ENCODE measurements around the gene TRABD2B.

The TRABD2B gene

DNA sequence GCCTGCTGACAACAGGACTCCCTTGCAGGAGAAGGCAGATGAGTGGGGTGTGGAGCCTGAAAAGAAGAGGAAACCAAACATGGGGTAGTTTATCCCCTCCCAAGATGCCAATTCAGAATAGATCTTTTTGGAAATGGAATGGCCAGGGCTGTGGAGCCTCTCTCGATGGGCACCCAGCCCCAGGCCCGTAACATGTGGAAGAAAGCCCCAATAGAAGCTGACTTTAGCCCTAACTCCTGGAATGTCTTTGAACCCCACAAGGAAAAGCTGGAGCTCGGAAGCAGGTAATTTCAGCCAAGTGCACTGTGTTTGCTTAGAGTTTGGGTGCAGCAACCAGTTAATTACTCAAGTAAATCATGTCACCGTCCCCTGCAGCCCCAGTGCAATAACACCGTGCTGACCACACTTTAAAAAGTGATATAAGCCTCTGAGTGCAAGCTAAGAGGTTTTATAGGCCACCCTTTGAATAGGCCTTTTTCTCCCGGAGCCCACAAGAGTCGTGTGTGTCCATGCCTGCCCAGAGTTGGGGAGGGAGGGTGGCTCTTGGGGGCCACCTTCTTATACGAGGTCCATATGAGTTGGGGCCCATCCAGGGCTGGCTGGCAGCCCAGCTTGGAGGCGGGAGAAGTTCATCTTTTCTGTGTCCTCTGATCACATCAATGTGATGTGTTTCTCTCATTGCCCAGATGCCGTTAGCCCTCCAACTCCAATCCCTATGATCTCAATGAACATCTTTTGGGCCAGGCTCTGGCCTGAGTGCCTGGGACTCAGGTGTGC is 153.2 kb downstream of the TRABD2B start:
- peaks cover 24% of the 10 kb centered on the region for H3K27me3 Mint-ChIP-seq (ENCODE audit: low read depth)
- TF ChIP-seq, protein P1, sequence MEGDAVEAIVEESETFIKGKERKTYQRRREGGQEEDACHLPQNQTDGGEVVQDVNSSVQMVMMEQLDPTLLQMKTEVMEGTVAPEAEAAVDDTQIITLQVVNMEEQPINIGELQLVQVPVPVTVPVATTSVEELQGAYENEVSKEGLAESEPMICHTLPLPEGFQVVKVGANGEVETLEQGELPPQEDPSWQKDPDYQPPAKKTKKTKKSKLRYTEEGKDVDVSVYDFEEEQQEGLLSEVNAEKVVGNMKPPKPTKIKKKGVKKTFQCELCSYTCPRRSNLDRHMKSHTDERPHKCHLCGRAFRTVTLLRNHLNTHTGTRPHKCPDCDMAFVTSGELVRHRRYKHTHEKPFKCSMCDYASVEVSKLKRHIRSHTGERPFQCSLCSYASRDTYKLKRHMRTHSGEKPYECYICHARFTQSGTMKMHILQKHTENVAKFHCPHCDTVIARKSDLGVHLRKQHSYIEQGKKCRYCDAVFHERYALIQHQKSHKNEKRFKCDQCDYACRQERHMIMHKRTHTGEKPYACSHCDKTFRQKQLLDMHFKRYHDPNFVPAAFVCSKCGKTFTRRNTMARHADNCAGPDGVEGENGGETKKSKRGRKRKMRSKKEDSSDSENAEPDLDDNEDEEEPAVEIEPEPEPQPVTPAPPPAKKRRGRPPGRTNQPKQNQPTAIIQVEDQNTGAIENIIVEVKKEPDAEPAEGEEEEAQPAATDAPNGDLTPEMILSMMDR (IDR thresholded peaks at IDR 0.05; ENCODE audit: unreplicated experiment in 3 of 3) = no peak
- peak overlapping the region; percentile 3 to 74 (median 74) for H3K27ac Mint-ChIP-seq
- no peaks in the 10 kb centered on the region for H3K9me3 Mint-ChIP-seq
- peaks cover 15% of the 10 kb centered on the region for H3K36me3 Mint-ChIP-seq (ENCODE audit: low read depth)
- H3K4me1 Mint-ChIP-seq = peaks cover 56% of the 10 kb centered on the region
- H3K4me3 Mint-ChIP-seq = no peak overlapping the region

DNA sequence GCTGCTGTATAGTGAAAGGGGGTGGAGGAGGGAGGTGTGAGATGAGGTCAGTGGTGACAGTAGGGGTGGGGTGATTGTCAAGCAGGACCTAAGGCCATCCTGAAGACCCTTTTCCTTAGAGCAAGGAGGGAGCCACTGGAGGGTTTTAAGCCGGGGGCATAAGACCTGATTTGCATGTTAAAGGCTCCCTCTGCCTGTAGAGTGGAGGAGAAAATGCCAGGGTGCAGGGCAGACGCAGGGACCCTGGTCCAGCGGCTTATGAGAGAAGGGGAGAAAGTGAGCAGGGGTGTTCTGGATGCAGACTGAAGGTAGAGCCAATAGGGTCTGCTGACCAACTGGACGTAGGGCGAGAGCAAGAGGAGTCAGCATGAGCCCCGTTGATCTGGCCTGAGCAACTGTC is 154.1 kb downstream of the TRABD2B start:
- TF ChIP-seq, protein P1 (IDR thresholded peaks at IDR 0.05; ENCODE audit: unreplicated experiment in 3 of 3) = no peak
- no peak overlapping the region for H3K4me3 Mint-ChIP-seq
- peak overlapping the region; percentile 3 to 25 (median 17) for H3K27ac Mint-ChIP-seq
- H3K9me3 Mint-ChIP-seq = no peaks in the 10 kb centered on the region
- peaks cover 27% of the 10 kb centered on the region for H3K27me3 Mint-ChIP-seq (ENCODE audit: low read depth)
- peaks cover 19% of the 10 kb centered on the region for H3K36me3 Mint-ChIP-seq (ENCODE audit: low read depth)
- H3K4me1 Mint-ChIP-seq = peaks cover 56% of the 10 kb centered on the region

DNA sequence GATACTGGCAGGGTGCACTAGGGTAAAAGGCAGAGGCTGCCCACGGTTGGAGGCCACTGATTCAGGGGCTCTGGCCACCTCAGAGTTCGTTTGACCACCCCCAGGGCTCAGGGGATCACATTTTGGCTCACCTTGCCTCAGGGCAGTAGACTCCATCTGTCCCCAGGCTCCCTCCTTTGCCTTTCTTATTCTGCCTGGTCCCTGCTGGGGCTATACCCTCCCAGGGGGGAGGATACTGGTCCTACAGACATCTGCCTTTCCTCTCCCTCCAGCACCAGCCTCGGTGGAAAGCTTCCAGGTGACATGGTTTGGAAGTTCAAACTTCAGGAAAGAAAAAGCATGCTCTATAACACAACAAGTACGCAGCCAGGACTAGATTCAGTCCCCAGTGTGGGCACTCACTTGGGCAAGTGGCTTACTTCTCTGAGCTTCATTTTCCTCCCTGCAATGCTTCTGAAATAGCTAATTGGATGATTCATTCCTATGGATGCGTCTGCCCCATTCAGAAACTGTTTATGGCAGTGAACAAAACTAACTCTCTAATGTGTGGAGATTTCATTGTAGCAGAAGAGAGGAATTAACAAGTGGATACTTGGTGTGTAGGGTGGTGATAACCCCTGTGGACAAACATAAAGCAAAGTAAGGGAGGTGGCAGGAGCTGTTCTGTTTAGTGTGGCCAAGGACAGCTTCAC is 154.8 kb downstream of the TRABD2B start:
- peaks cover 56% of the 10 kb centered on the region for H3K4me1 Mint-ChIP-seq
- peak overlapping the region in 2 of 3 experiments; percentile 6 to 17 for H3K27ac Mint-ChIP-seq
- H3K27me3 Mint-ChIP-seq (ENCODE audit: low read depth) = peaks cover 27% of the 10 kb centered on the region

DNA sequence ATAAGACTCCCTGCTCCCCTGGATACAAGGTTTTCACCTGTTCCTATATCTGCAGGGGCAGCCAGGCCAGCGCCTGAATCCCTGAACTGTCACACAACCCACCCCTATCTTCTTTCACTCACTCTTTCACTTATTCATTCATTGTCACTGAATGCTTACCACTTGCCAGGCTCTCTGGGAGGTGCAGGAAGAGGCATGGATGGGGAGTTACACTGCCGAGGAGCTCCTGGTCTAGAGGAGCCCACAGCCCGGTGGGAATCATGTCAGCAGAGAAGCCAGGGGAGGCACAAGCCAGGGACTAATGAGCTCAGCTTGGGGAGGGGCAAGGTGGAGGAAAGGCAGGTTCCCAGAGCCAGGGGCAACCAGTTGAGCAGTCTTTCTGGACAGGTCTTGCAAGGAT is 155.8 kb downstream of the TRABD2B start:
- Mint-ChIP-seq H3K4me1 (peaks cover 56% of the 10 kb centered on the region), H3K27me3 (ENCODE audit: low read depth) (peaks cover 25% of the 10 kb centered on the region), H3K27ac (peak overlapping the region; percentile 3 to 53 (median 26)), H3K9me3 (no peaks in the 10 kb centered on the region), H3K4me3 (no peak overlapping the region), H3K36me3 (ENCODE audit: low read depth) (peaks cover 21% of the 10 kb centered on the region)
- TF ChIP-seq, protein P1 (IDR thresholded peaks at IDR 0.05; ENCODE audit: unreplicated experiment in 3 of 3) = no peak

More for the DNA sequence above, 154.8 kb downstream of the TRABD2B start:
- H3K9me3 Mint-ChIP-seq = no peaks in the 10 kb centered on the region
- H3K4me3 Mint-ChIP-seq = no peak overlapping the region
- TF ChIP-seq, protein P1 (IDR thresholded peaks at IDR 0.05; ENCODE audit: unreplicated experiment in 3 of 3) = no peak
- H3K36me3 Mint-ChIP-seq (ENCODE audit: low read depth) = peaks cover 22% of the 10 kb centered on the region

DNA sequence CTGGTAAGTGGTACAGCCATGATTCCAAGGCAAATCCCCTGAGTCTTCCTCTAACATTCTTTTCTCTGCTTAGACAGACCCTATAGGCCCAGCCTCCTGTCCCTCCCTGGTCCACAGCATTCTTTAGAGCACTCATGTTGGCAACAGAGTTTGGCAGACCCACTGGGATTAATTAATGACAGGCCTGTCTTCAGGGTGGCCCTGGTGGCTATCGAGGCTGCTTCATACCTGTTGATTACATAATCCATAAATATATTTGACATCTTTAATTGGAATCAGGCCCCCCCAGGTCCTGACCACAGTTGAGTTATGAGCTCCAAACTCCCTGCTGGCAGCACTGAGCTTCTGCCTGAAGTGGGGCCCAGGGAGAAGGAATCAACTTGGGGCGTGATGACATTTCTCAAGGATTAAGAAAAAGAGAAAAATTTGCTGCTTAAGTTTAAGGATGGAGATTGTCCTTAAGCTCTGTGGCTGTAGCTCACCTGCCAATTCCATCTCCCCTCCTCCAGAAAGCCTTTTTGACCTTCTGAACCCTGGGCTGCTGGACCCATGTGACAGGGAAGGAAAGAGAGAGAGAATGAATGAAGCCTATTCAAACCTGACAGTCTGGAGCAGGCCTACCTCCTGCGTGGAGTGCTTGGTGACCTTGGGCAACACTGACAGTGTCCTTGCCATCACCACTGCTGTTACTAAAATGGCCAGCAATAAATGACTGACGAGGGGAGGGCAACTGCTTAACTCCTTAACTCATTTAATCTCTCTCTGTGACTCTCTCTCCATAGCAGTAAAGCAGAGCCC is 156.6 kb downstream of the TRABD2B start:
- TF ChIP-seq, protein P1 (IDR thresholded peaks at IDR 0.05; ENCODE audit: unreplicated experiment in 3 of 3) = no peak
- H3K27ac Mint-ChIP-seq = peak overlapping the region; percentile 26 to 67 (median 57)
- peaks cover 22% of the 10 kb centered on the region for H3K27me3 Mint-ChIP-seq (ENCODE audit: low read depth)
- H3K4me3 Mint-ChIP-seq = no peak overlapping the region
- peaks cover 56% of the 10 kb centered on the region for H3K4me1 Mint-ChIP-seq
- H3K36me3 Mint-ChIP-seq (ENCODE audit: low read depth) = peaks cover 25% of the 10 kb centered on the region
- H3K9me3 Mint-ChIP-seq = peaks cover 2% of the 10 kb centered on the region

Data from nephron (organoid).